K562 (cell line): ENCODE results near the gene RNLS. TPM values are rescaled to one million over a fixed set of nuclear protein-coding genes. Genes with fewer than 3 reads are reported as not detected.
"Not testable (repeated sequence)": the region's sequence is repeated elsewhere in the genome, so short reads cannot be mapped to it uniquely, and the experiment has no call there.

Experiments
- ATAC-seq: fragments of 200-7000 bp; cut with Tn5 transposase; 3 replicates; pipeline ENCODE4 v1.9.1; 2020; ENCODE audit warnings: moderate library complexity
- BruUV-seq: library from RNA; stranded (reverse); fragments of 400-500 nt; replicated peaks from 2 replicates; lab custom pipeline; 2021; lab: Mats Ljungman, UMichigan
- CTCF ChIA-PET: fragments of 300-600 bp; formaldehyde crosslinking; extraction: SDS; loops from one replicate; lab custom pipeline; 2021; ENCODE audit warnings: low intra/inter-chr PET ratio; lab: Yijun Ruan, JAX
- POLR2A ChIA-PET: fragments of 300-600, 350-650 bp; sonication (Branson Sonifier 250); formaldehyde crosslinking; extraction: SDS; loops from one replicate; lab custom pipeline; 2021; ENCODE audit warnings: antibody characterized with exemption, inconsistent platforms; lab: Yijun Ruan, JAX
- DNase-seq, 4 experiments: peaks; one replicate each; pipeline versions ENCODE4 v3.0.0 to v3.0.0-alpha.2; 2011 to 2018; ENCODE audit warnings: low spot score in 3 of 4, mixed read lengths in 3 of 4; ENCODE audit errors: extremely low read depth in 1 of 4
- FAIRE-seq: peaks from 2 replicates; lab custom pipeline; 2011; peaks lifted over from hg19 to GRCh38; lab: Jason Lieb, UNC
- H2AFZ ChIP-seq: 2 replicates; pipeline ENCODE4 v1.6.0; 2011; ENCODE audit warnings: low read depth, low read length, control low read depth, inconsistent platforms
- H3K27ac ChIP-seq: fragments of 200-600 bp; 3 replicates; pipeline ENCODE4 v1.8.0; 2011; ENCODE audit warnings: low read depth, mild to moderate bottlenecking, control low read depth, inconsistent platforms, low read length, moderate library complexity, mixed read lengths; ENCODE audit errors: extremely low read depth
- H3K27me3 ChIP-seq, 2 experiments: fragments of 300-600 bp in 1 of 2; 2 replicates in 1 of 2; 3 replicates in 1 of 2; pipeline versions ENCODE4 v1.6.0 to v1.8.0; 2011; ENCODE audit warnings: inconsistent platforms in 2 of 2, low read length in 2 of 2, mild to moderate bottlenecking in 1 of 2, mixed read lengths in 1 of 2, moderate library complexity in 1 of 2; ENCODE audit not compliant: control insufficient read depth in 2 of 2, insufficient read depth in 2 of 2
- H3K36me3 ChIP-seq: fragments of 300-600 bp; 3 replicates; pipeline ENCODE4 v1.8.0; 2011; ENCODE audit warnings: mild to moderate bottlenecking, low read length, inconsistent platforms; ENCODE audit not compliant: control insufficient read depth, insufficient read depth
- H3K4me1 ChIP-seq, 2 experiments: fragments of 200-600 bp in 1 of 2; replicated peaks in 1 of 2; 2 replicates in 1 of 2; 3 replicates in 1 of 2; pipeline versions ENCODE4 v1.5.1 to v1.8.0; 2011; ENCODE audit warnings: inconsistent platforms in 2 of 2, low read length in 2 of 2, mild to moderate bottlenecking in 1 of 2, mixed read lengths in 1 of 2, moderate library complexity in 1 of 2; ENCODE audit not compliant: control insufficient read depth in 2 of 2, insufficient read depth in 2 of 2
- H3K4me2 ChIP-seq: 2 replicates; pipeline ENCODE4 v1.6.1; 2011; ENCODE audit warnings: low read length, control low read depth, inconsistent platforms, mixed read lengths; ENCODE audit not compliant: insufficient read depth
- H3K4me3 ChIP-seq: fragments of 200-600 bp; sonication (generic), shearing (Covaris generic); 2 replicates; pipeline ENCODE4 v1.5.1; 2016; ENCODE audit warnings: control low read depth, inconsistent platforms
- H3K79me2 ChIP-seq: fragments of 200-600 bp; 3 replicates; pipeline ENCODE4 v1.8.0; 2011; ENCODE audit warnings: low read length, inconsistent platforms; ENCODE audit not compliant: control insufficient read depth, insufficient read depth
- H3K9ac ChIP-seq, 2 experiments: 2 replicates each; pipeline versions ENCODE4 v1.6.0 to v1.6.1; 2011; ENCODE audit warnings: low read depth in 2 of 2, low read length in 2 of 2, control low read depth in 1 of 2, inconsistent platforms in 1 of 2, mild to moderate bottlenecking in 1 of 2, mixed read lengths in 1 of 2; ENCODE audit not compliant: insufficient read depth in 1 of 2
- H3K9me1 ChIP-seq: one replicate; pipeline ENCODE4 v1.6.0; 2011; ENCODE audit warnings: inconsistent platforms, mild to moderate bottlenecking, low read length, moderate library complexity; ENCODE audit not compliant: control insufficient read depth, insufficient read depth
- H3K9me3 ChIP-seq: replicated peaks from 2 replicates; pipeline ENCODE4 v1.5.1; 2011; ENCODE audit warnings: low read depth, low read length, inconsistent platforms; ENCODE audit not compliant: control insufficient read depth, insufficient read depth
- H4K20me1 ChIP-seq: replicated peaks from 2 replicates; pipeline ENCODE4 v1.6.1; 2011; ENCODE audit warnings: low read length, inconsistent platforms, mixed read lengths; ENCODE audit not compliant: control insufficient read depth, insufficient read depth
- EWSR1 ChIP-seq: fragments of 450-650 bp; IDR thresholded peaks from 2 replicates; pipeline ENCODE4 v1.6.1; 2018; ENCODE audit warnings: borderline replicate concordance, mild to moderate bottlenecking, low read depth, moderate library complexity; ENCODE audit not compliant: partially characterized antibody
- FIP1L1 ChIP-seq: fragments of 200-400 bp; formaldehyde crosslinking; IDR thresholded peaks from 2 replicates; pipeline ENCODE4 v1.6.1; 2018; ENCODE audit warnings: mild to moderate bottlenecking, low read depth, low read length; ENCODE audit not compliant: poor library complexity, severe bottlenecking
- RHOXF2B ChIP-seq: fragments of 250-450 bp; sonication (Bioruptor Pico); conservative IDR thresholded peaks from 2 replicates; pipeline ENCODE4 v1.5.1; 2021
- SPI1 ChIP-seq: IDR thresholded peaks from 2 replicates; pipeline ENCODE4 v1.6.1; 2011; ENCODE audit warnings: low read depth, low read length, control low read depth, borderline replicate concordance
- TRIM28 ChIP-seq: fragments of 450-650 bp; IDR thresholded peaks from 2 replicates; pipeline ENCODE4 v1.6.1; 2017
- ZEB2 ChIP-seq: fragments of 450-650 bp; IDR thresholded peaks from 2 replicates; pipeline ENCODE4 v1.6.1; 2016
- ZNF239 ChIP-seq: fragments of 250-450 bp; sonication (Bioruptor Pico); IDR thresholded peaks from 2 replicates; pipeline ENCODE4 v1.4.0; 2020; ENCODE audit warnings: mild to moderate bottlenecking
- WGBS: fragments of 100-300 bp; shearing (Covaris generic); methylation state at CpG from one replicate; pipeline ENCODE4 v1.1.6; 2016; ENCODE audit warnings: low coverage, mixed read lengths; ENCODE audit not compliant: insufficient coverage; ENCODE audit errors: missing lambda C conversion rate; 5-methylcytosine and 5-hydroxymethylcytosine counted together
- in situ Hi-C: fragments of 300-500 bp; cut with MboI; formaldehyde crosslinking; loops from 4 replicates; pipeline ENCODE4 v1.15.0; 2018; ENCODE audit warnings: inconsistent platforms, mixed read lengths
- intact Hi-C: fragments of 100-400 bp; cut with micrococcal nuclease; formaldehyde crosslinking; loops from 2 replicates; pipeline ENCODE4 v1.14.2; 2022
- polyA plus RNA-seq, 8 experiments: library from polyadenylated mRNA; depleted of rRNA in 4 of 8; stranded (reverse) in 5 of 8; unstranded in 3 of 8; fragments of >200 nt; fragmentation: Nextera tagmentation in 2 of 8; fragmentation: Illumina TruSeq in 1 of 8; extraction: Ambion mirVana in 2 of 8; extraction: Trizol in 1 of 8; gene quantifications; 2 replicates each; pipeline versions ENCODE4 v1.2.1 to v1.2.3, GENCODE V29; 2011 to 2014; ENCODE audit warnings: inconsistent platforms in 1 of 8, missing spikeins in 1 of 8
- total RNA-seq, 7 experiments: library from RNA; depleted of rRNA in 6 of 7; stranded (reverse); fragments of >200 nt in 6 of 7; fragmentation: Illumina TruSeq in 2 of 7; extraction: Trizol in 2 of 7; gene quantifications; 2 replicates each; pipeline versions ENCODE4 v1.2.1 to v1.2.3, GENCODE V29; 2011 to 2021; ENCODE audit warnings: low replicate concordance in 1 of 7
- TF ChIP-seq, protein P1 (sequence below): fragments of 450-650 bp; IDR thresholded peaks from 2 replicates; pipeline ENCODE4 v1.6.1; 2017; ENCODE audit warnings: antibody characterized with exemption, mild to moderate bottlenecking
- TF ChIP-seq, protein P2 (sequence below), 2 experiments: IDR thresholded peaks in 1 of 2; conservative IDR thresholded peaks in 1 of 2; 2 replicates each; pipeline ENCODE4 v1.6.1; 2016; ENCODE audit warnings: low read depth in 2 of 2, mild to moderate bottlenecking in 1 of 2, missing compliant biosample characterization in 1 of 2, missing genetic modification characterization in 1 of 2, moderate library complexity in 1 of 2

RNLS gene
- total and polyA plus RNA-seq, 9 of the 15 experiments (the other 6 are each of a cell fraction or from before 2014, with no cell fraction given) = 0.14 to 0.72 (median 0.41) TPM; not detected in 3

DNA sequence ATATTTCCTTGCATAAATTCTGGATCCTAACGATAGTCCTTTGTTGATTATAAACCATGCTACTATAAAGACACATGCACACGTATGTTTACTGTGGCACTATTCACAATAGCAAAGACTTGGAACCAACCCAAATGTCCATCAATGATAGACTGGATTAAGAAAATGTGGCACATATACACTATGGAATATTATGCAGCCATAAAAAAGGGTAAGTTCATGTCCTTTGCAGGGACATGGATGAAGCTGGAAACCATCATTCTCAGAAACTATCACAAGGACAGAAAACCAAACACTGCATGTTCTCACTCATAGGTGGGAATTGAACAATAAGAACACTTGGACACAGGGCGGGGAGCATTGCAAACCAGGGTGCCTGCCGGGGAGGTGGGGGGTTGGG, 306.2 kb downstream of the RNLS start:
- H3K4me3 ChIP-seq, H3K9me1 ChIP-seq, CTCF ChIA-PET, H3K79me2 ChIP-seq, H3K36me3 ChIP-seq, H2AFZ ChIP-seq, ATAC-seq, H4K20me1 ChIP-seq, H3K9me3 ChIP-seq, H3K4me2 ChIP-seq, H3K9ac ChIP-seq, POLR2A ChIA-PET, H3K4me1 ChIP-seq, H3K27me3 ChIP-seq, in situ Hi-C loops, BruUV-seq, intact Hi-C loops, H3K27ac ChIP-seq, FAIRE-seq, DNase-seq: not testable (repeated sequence)
- 3% methylated on average over 4 of the region's 4 CpGs for WGBS

DNA sequence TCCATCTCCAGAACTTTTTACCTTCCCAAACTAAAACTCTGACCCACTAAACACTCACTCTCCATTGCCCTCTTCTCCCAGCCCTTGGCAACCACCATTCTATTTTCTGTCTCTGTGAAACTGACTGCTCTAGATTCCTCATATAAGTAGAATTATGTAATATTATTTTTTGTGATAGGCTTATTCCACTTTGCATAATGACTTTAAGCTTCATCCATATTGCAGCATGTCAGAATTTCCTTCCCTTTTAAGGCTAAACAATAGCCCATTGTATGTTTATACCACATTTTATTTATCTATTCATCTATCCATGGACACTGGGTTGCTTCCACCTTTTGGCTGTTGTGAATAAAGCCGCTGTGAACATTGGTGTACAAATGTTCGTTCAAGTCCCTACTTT, 308.8 kb downstream of the RNLS start:
- Histone ChIP-seq H3K9me1 (no peaks in the 10 kb centered on the region), H3K9me3 (no peaks in the 10 kb centered on the region), H3K4me2 (no peak overlapping the region), H3K79me2 (no peaks in the 10 kb centered on the region), H3K4me1 (no peaks in the 10 kb centered on the region), H3K36me3 (no peaks in the 10 kb centered on the region), H4K20me1 (no peaks in the 10 kb centered on the region), H3K27ac (no peak overlapping the region), H3K27me3 (no peaks in the 10 kb centered on the region), H3K9ac (no peak overlapping the region), H3K4me3 (no peak overlapping the region), H2AFZ (no peak overlapping the region)
- DNase-seq = no peak
- no peak for FAIRE-seq
- no TSS peak for BruUV-seq
- no peak for ATAC-seq
- WGBS = 0% methylated on average over 2 of the region's 2 CpGs
- in situ Hi-C loops (no loop called here), intact Hi-C loops (no loop called here)
- ChIA-PET POLR2A (no interaction called here), CTCF (no interaction called here)
- TF ChIP-seq EWSR1 (no peak), ZNF239 (CRISPR knock-in tag) (no peak), RHOXF2B (CRISPR knock-in tag) (no peak), FIP1L1 (no peak), SPI1 (no peak), ZEB2 (no peak), TRIM28 (no peak)
- TF ChIP-seq, protein P1, sequence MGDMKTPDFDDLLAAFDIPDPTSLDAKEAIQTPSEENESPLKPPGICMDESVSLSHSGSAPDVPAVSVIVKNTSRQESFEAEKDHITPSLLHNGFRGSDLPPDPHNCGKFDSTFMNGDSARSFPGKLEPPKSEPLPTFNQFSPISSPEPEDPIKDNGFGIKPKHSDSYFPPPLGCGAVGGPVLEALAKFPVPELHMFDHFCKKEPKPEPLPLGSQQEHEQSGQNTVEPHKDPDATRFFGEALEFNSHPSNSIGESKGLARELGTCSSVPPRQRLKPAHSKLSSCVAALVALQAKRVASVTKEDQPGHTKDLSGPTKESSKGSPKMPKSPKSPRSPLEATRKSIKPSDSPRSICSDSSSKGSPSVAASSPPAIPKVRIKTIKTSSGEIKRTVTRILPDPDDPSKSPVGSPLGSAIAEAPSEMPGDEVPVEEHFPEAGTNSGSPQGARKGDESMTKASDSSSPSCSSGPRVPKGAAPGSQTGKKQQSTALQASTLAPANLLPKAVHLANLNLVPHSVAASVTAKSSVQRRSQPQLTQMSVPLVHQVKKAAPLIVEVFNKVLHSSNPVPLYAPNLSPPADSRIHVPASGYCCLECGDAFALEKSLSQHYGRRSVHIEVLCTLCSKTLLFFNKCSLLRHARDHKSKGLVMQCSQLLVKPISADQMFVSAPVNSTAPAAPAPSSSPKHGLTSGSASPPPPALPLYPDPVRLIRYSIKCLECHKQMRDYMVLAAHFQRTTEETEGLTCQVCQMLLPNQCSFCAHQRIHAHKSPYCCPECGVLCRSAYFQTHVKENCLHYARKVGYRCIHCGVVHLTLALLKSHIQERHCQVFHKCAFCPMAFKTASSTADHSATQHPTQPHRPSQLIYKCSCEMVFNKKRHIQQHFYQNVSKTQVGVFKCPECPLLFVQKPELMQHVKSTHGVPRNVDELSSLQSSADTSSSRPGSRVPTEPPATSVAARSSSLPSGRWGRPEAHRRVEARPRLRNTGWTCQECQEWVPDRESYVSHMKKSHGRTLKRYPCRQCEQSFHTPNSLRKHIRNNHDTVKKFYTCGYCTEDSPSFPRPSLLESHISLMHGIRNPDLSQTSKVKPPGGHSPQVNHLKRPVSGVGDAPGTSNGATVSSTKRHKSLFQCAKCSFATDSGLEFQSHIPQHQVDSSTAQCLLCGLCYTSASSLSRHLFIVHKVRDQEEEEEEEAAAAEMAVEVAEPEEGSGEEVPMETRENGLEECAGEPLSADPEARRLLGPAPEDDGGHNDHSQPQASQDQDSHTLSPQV = no peak
- TF ChIP-seq, protein P2, sequence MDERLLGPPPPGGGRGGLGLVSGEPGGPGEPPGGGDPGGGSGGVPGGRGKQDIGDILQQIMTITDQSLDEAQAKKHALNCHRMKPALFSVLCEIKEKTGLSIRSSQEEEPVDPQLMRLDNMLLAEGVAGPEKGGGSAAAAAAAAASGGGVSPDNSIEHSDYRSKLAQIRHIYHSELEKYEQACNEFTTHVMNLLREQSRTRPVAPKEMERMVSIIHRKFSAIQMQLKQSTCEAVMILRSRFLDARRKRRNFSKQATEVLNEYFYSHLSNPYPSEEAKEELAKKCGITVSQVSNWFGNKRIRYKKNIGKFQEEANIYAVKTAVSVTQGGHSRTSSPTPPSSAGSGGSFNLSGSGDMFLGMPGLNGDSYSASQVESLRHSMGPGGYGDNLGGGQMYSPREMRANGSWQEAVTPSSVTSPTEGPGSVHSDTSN (CRISPR knock-in tag; IDR thresholded peaks at IDR 0.05; ENCODE audit: low read depth) = no peak
- TF ChIP-seq, protein P2 (tag; conservative IDR thresholded peaks at IDR 0.05; ENCODE audit: low read depth) = no peak
